ENCODE measurements around the gene PRPF19.

The PRPF19 gene

DNA sequence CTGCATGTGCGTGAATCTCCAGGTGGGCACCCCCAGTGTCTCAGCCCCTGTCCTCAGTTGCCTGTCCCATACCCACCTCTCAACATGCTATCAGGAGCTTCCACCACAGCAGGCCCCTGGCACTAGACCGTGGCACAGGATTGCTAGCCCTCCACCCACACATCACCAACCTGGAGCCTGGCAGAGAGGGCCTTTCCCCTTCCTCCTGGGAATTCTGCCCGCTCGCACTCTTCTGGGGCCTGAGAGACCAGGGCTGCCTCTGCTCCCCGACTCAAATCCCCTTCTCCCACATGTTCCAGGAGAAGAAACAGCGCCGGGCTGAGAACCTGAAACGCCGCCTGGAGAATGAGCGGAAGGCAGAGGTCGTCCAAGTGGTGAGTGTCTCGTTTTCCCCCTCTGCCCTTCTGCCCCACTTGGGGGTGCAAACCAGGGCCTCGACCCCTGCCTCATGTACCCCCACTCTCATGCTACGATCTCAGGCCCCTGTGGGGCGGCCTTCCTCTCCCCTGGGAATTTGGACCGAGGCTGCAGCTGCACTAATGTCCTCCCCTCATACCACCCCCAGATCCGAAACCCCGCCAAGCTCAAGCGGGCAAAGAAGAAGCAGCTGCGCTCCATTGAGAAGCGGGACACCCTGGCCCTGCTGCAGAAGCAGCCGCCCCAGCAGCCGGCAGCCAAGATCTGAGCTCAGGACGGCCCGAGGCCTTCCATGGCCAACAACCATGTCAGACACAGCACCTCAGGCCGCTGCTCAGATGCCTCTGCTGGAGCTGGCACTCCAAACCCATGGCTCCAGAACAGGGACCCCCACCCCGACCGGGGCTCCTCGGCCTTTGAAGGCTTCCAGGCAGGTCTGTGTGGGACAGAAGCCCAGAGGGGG is 56.5 kb downstream of the PRPF19 start:
- TF ChIP-seq CTCF (IDR thresholded peaks at IDR 0.05; ENCODE audit: extremely low read depth, missing control alignments): no peak
- DNase-seq (ENCODE audit: low spot score): no peak

DNA sequence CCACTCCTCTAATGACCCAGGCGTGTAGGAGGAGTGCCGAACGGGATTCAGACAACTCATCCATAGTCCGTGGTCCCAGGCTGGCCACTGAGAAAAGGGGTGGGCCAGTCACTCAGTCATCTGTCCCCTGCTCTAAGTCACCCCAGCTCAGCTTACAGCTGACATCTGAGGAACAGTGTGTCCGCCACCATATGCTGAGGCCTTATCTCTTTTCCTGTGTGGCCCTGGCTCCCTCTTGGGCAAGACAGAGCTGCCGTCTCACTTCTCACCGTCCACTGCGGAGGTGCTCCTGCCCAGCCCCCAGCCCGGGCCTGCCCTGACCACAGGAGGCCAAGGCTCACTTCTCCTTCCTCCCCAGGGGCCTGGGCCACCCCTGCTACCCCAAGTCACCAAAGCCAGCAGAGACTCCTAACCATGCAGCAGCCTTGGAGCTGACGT is 57.7 kb downstream of the PRPF19 start:
- DNase-seq (ENCODE audit: low spot score): no peak
- TF ChIP-seq CTCF (IDR thresholded peaks at IDR 0.05; ENCODE audit: extremely low read depth, missing control alignments): no peak

DNA sequence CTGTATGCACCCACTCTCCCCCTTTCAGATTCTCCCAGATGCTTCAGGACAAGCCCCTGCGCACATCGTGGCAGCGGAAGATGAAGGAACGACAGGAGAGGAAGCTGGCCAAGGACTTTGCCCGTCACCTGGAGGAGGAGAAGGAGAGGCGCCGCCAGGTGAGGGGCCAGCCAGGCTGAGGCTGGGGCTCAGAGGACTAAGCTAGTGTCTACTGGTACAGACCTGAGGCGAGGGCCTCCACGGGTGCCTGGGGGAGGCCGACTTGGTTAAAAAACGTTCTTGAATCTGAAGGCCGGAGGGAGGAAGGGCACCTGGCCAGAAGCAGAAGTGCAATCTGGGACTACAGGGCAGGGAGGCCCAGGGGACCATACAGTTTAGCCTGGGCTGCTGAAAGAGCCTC is 58.5 kb downstream of the PRPF19 start:
- TF ChIP-seq CTCF (IDR thresholded peaks at IDR 0.05; ENCODE audit: extremely low read depth, missing control alignments): no peak

DNA sequence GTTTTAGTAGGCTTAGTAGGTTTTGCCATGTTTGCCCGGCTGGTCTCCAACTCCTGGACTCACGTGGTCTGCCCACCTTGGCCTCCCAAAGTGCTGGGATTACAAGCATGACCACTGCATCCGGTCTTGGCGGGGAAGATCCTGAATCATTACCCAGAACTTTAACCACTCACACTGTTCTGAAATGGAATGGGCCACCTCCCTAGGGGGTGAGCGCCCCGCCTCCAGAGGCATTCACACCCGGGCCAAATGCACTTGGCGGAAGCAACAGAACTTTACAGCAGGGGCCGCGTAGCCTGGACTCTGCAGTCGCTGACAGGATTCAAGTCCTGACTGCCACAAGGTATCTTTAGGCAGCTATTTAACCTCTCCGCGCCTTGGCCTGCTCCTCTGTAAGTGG is 59.1 kb downstream of the PRPF19 start:
- no peak for TF ChIP-seq CTCF (IDR thresholded peaks at IDR 0.05; ENCODE audit: extremely low read depth, missing control alignments)
- DNase-seq (ENCODE audit: low spot score): no peak

More for the DNA sequence above, 58.5 kb downstream of the PRPF19 start:
- no peak for DNase-seq (ENCODE audit: low spot score)

DNA sequence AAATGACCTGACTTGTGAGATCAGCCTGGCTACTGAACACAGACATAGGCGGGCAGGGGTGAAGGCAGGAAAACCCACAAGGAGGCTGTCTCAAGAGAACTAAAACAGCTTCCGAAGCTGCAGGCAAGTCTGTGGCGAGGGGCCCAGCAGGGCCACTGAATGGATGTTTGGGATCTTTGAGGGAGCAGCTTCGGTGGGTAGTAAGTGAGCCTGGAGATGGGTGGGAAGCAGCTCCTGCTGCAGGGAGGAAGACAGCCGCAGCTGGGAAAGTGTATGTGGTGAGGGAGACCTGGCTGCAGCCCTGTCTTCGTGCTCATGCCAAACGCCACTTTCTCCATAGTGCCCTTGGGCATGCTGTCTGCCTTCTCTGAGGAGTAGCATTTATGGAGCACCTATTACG is 61.0 kb downstream of the PRPF19 start:
- TF ChIP-seq CTCF (IDR thresholded peaks at IDR 0.05; ENCODE audit: extremely low read depth, missing control alignments): no peak
- no peak for DNase-seq (ENCODE audit: low spot score)

GRCh38 chr11:60844870-60845221 is 61.5 kb downstream of the PRPF19 start:
- TF ChIP-seq CTCF (IDR thresholded peaks at IDR 0.05; ENCODE audit: extremely low read depth, missing control alignments): no peak
- DNase-seq (ENCODE audit: low spot score): no peak

GRCh38 chr11:60844045-60844869 is 62.1 kb downstream of the PRPF19 start:
- no peak for TF ChIP-seq CTCF (IDR thresholded peaks at IDR 0.05; ENCODE audit: extremely low read depth, missing control alignments)
- no peak for DNase-seq (ENCODE audit: low spot score)
